Limb (tissue), 2 donors: ENCODE measurements around the gene DNAH5.

Experiments
- DNase-seq, 2 donors: peaks; one replicate each; pipeline ENCODE4 v3.0.0-alpha.2; 2016; ENCODE audit errors: extremely low spot score in 2 of 2

Gene DNAH5

GRCh38 chr5:13943676-13944075, 812 bp downstream of the DNAH5 start:
- no peak for DNase-seq

GRCh38 chr5:13941468-13941867, 3.0 kb downstream of the DNAH5 start:
- no peak for DNase-seq

- no peak for DNase-seq
Measured at GRCh38 chr5:13939638-13940037, 4.8 kb downstream of the DNAH5 start.

- no peak for DNase-seq
Measured at GRCh38 chr5:13934921-13935320, 9.6 kb downstream of the DNAH5 start.

GRCh38 chr5:13934125-13934524, 10.4 kb downstream of the DNAH5 start:
- no peak for DNase-seq

- DNase-seq: no peak
Measured at GRCh38 chr5:13932561-13932960, 11.9 kb downstream of the DNAH5 start.

- DNase-seq: no peak
Measured at GRCh38 chr5:13932011-13932410, 12.5 kb downstream of the DNAH5 start.

- no peak for DNase-seq
Measured at GRCh38 chr5:13930541-13931171, 13.8 kb downstream of the DNAH5 start.

- DNase-seq: no peak
Measured at GRCh38 chr5:13926731-13927130, 17.8 kb downstream of the DNAH5 start.

GRCh38 chr5:13921578-13921977, 22.9 kb downstream of the DNAH5 start:
- DNase-seq: no peak

GRCh38 chr5:13919786-13920185, 24.7 kb downstream of the DNAH5 start:
- DNase-seq: no peak

GRCh38 chr5:13919087-13919486, 25.4 kb downstream of the DNAH5 start:
- no peak for DNase-seq

GRCh38 chr5:13917061-13917460, 27.4 kb downstream of the DNAH5 start:
- no peak for DNase-seq

GRCh38 chr5:13913962-13914361, 30.5 kb downstream of the DNAH5 start:
- DNase-seq: no peak

- no peak for DNase-seq
Measured at GRCh38 chr5:13910637-13911288, 33.7 kb downstream of the DNAH5 start.

- no peak for DNase-seq
Measured at GRCh38 chr5:13910201-13910600, 34.3 kb downstream of the DNAH5 start.

- DNase-seq: no peak
Measured at GRCh38 chr5:13909271-13909670, 35.2 kb downstream of the DNAH5 start.

GRCh38 chr5:13898569-13898968, 45.9 kb downstream of the DNAH5 start:
- DNase-seq: no peak

- no peak for DNase-seq
Measured at GRCh38 chr5:13878357-13878756, 66.1 kb downstream of the DNAH5 start.

GRCh38 chr5:13866792-13867191, 77.7 kb downstream of the DNAH5 start:
- DNase-seq: peak; percentile 47 to 67

- no peak for DNase-seq
Measured at GRCh38 chr5:13865312-13865711, 79.2 kb downstream of the DNAH5 start.

GRCh38 chr5:13860146-13860545, 84.3 kb downstream of the DNAH5 start:
- DNase-seq: no peak

GRCh38 chr5:13859270-13860065, 85.0 kb downstream of the DNAH5 start:
- DNase-seq: no peak
